Measurements from ENCODE around the gene PTGES3. TPM values are rescaled to one million over a fixed set of nuclear protein-coding genes. Genes with fewer than 3 reads are reported as not detected.
A peak's percentile ranks its signal among the peaks of the same experiment; 100 is the strongest.

Gene PTGES3
- total RNA-seq, 4 donors from 2014 or later = 40.4 to 168 (median 102) TPM

GRCh38 chr12:56676851-56677580 lies 11.1 kb downstream of the PTGES3 start:
- H3K27ac ChIP-seq = peak overlapping the region; percentile 64 to 80 (median 77)
- intact Hi-C loops (cut with DNase I; ENCODE audit: low total_unique reads) (no loop called here), in situ Hi-C loops (cut with MboI; ENCODE audit: low pct_ligation_motif_present in 1 of 4, low pct_unique_long_range_greater_than_20kb in 1 of 4, low sequenced_read_pairs in 3 of 4) (no loop called here)
- H3K36me3 ChIP-seq = no peaks in the 10 kb centered on the region
- peak; percentile 34 for DNase-seq
- H3K27me3 ChIP-seq = no peaks in the 10 kb centered on the region
- WGBS, 2 donors (ENCODE audit: low coverage in 1 of 2) = 37 to 53% methylated on average over 8 to 11 of the region's 11 CpGs
- peaks cover 29 to 80% (median 57%) of the 10 kb centered on the region in 4 donors for H3K4me1 ChIP-seq
- H3K9me3 ChIP-seq = no peaks in the 10 kb centered on the region
- TF ChIP-seq EP300 (IDR thresholded peaks at IDR 0.05; ENCODE audit: low read depth) = no peak
- TF ChIP-seq POLR2AphosphoS5 (IDR thresholded peaks at IDR 0.05) = peak in 2 of 3 donors; percentile 20 to 43
- no peak for TF ChIP-seq POLR2A (IDR thresholded peaks at IDR 0.05)
- no peak overlapping the region for H3K4me3 ChIP-seq

- TF ChIP-seq EP300 (IDR thresholded peaks at IDR 0.05; ENCODE audit: low read depth) (no peak), POLR2AphosphoS5 (IDR thresholded peaks at IDR 0.05) (no peak), POLR2A (IDR thresholded peaks at IDR 0.05) (no peak), CTCF (IDR thresholded peaks at IDR 0.05) (no peak)
- Histone ChIP-seq H3K27me3 (no peaks in the 10 kb centered on the region), H3K27ac (peak overlapping the region; percentile 56 to 77 (median 74)), H3K36me3 (peaks cover 0 to 39% (median 16%) of the 10 kb centered on the region in 4 donors), H3K4me3 (peak overlapping the region in 1 of 4 donors; percentile 14), H3K9me3 (no peaks in the 10 kb centered on the region), H3K4me1 (peaks cover 18 to 76% (median 46%) of the 10 kb centered on the region in 4 donors)
- WGBS, 2 donors (ENCODE audit: low coverage in 1 of 2) = 52 to 68% methylated on average over 2 of the region's 2 CpGs
- no peak for DNase-seq
- intact Hi-C loops (cut with DNase I; ENCODE audit: low total_unique reads) (no loop called here), in situ Hi-C loops (cut with MboI; ENCODE audit: low pct_ligation_motif_present in 1 of 4, low pct_unique_long_range_greater_than_20kb in 1 of 4, low sequenced_read_pairs in 3 of 4) (no loop called here)
Observed at GRCh38 chr12:56671608-56672007, 16.5 kb downstream of the PTGES3 start.

- no peaks in the 10 kb centered on the region for H3K9me3 ChIP-seq
- DNase-seq = no peak
Observed at GRCh38 chr12:56670836-56671235, 17.2 kb downstream of the PTGES3 start.

GRCh38 chr12:56668197-56668457 lies 20.0 kb downstream of the PTGES3 start:
- Histone ChIP-seq H3K27ac (no peak overlapping the region), H3K36me3 (peaks cover 0 to 73% (median 32%) of the 10 kb centered on the region in 4 donors), H3K4me1 (peaks cover 12 to 51% (median 30%) of the 10 kb centered on the region in 4 donors), H3K9me3 (no peaks in the 10 kb centered on the region), H3K27me3 (no peaks in the 10 kb centered on the region), H3K4me3 (no peak overlapping the region)
- WGBS, 2 donors (ENCODE audit: low coverage in 1 of 2) = 80 to 87% methylated on average over 2 of the region's 2 CpGs
- in situ Hi-C loops (cut with MboI; ENCODE audit: low pct_ligation_motif_present in 1 of 4, low pct_unique_long_range_greater_than_20kb in 1 of 4, low sequenced_read_pairs in 3 of 4) (no loop called here), intact Hi-C loops (cut with DNase I; ENCODE audit: low total_unique reads) (no loop called here)
- TF ChIP-seq POLR2A (IDR thresholded peaks at IDR 0.05) (no peak), CTCF (IDR thresholded peaks at IDR 0.05) (no peak), EP300 (IDR thresholded peaks at IDR 0.05; ENCODE audit: low read depth) (no peak), POLR2AphosphoS5 (IDR thresholded peaks at IDR 0.05) (no peak)
- DNase-seq = no peak

More at GRCh38 chr12:56670836-56671235, 17.2 kb downstream of the PTGES3 start:
- in situ Hi-C loops (cut with MboI; ENCODE audit: low pct_ligation_motif_present in 1 of 4, low pct_unique_long_range_greater_than_20kb in 1 of 4, low sequenced_read_pairs in 3 of 4) = no loop called here
- Histone ChIP-seq H3K27me3 (no peaks in the 10 kb centered on the region), H3K27ac (peak overlapping the region; percentile 47 to 77 (median 74)), H3K36me3 (peaks cover 0 to 47% (median 19%) of the 10 kb centered on the region in 4 donors), H3K4me3 (no peak overlapping the region), H3K4me1 (peaks cover 17 to 68% (median 39%) of the 10 kb centered on the region in 4 donors)
- 62 to 88% methylated on average over 1 to 4 of the region's 4 CpGs for WGBS, 2 donors (ENCODE audit: low coverage in 1 of 2)
- intact Hi-C loops (cut with DNase I; ENCODE audit: low total_unique reads) = no loop called here
- TF ChIP-seq CTCF (IDR thresholded peaks at IDR 0.05) (no peak), POLR2A (IDR thresholded peaks at IDR 0.05) (no peak), POLR2AphosphoS5 (IDR thresholded peaks at IDR 0.05) (no peak), EP300 (IDR thresholded peaks at IDR 0.05; ENCODE audit: low read depth) (no peak)

Measured in transverse colon (tissue), 4 donors.